CD14-positive monocyte (primary cell): ENCODE data around the gene KSR1. TPM values are rescaled to one million over a fixed set of nuclear protein-coding genes. Genes with fewer than 3 reads are reported as not detected.

Experiments used
- DNase-seq, 3 donors: peaks; one replicate each; pipeline ENCODE4 v3.0.0-alpha.2; 2011 to 2022
- H2AFZ ChIP-seq: 2 replicates; pipeline ENCODE4 v1.6.0; 2012; ENCODE audit warnings: mild to moderate bottlenecking, low read depth, low read length, inconsistent platforms; ENCODE audit not compliant: insufficient read depth, poor library complexity, severe bottlenecking
- H3K27ac ChIP-seq, 2 donors: 1 replicate in 1 of 2; 2 replicates in 1 of 2; pipeline ENCODE4 v1.5.1; 2012 to 2013; ENCODE audit warnings: low read length in 2 of 2, control low read depth in 1 of 2, inconsistent platforms in 1 of 2, low read depth in 1 of 2, mild to moderate bottlenecking in 1 of 2
- H3K27me3 ChIP-seq, 2 donors: one replicate each; pipeline versions ENCODE4 v1.6.0 to v1.6.1; 2011 to 2013; ENCODE audit warnings: low read length in 2 of 2; ENCODE audit not compliant: control insufficient read depth in 2 of 2, insufficient read depth in 2 of 2
- H3K36me3 ChIP-seq, 2 donors: replicated peaks in 1 of 2; 1 replicate in 1 of 2; 2 replicates in 1 of 2; pipeline versions ENCODE4 v1.5.1 to v1.6.1; 2012 to 2013; ENCODE audit warnings: low read length in 2 of 2, control low read depth in 1 of 2, inconsistent platforms in 1 of 2, mild to moderate bottlenecking in 1 of 2; ENCODE audit not compliant: insufficient read depth in 2 of 2, control insufficient read depth in 1 of 2
- H3K4me1 ChIP-seq, 2 donors: 1 replicate in 1 of 2; 2 replicates in 1 of 2; pipeline versions ENCODE4 v1.5.1 to v1.6.1; 2012 to 2013; ENCODE audit warnings: low read length in 2 of 2, control low read depth in 1 of 2, inconsistent platforms in 1 of 2, mild to moderate bottlenecking in 1 of 2, moderate library complexity in 1 of 2; ENCODE audit not compliant: insufficient read depth in 2 of 2, control insufficient read depth in 1 of 2
- H3K4me2 ChIP-seq: replicated peaks from 2 replicates; pipeline ENCODE3; 2012; ENCODE audit warnings: low read length, moderate library complexity, mild to moderate bottlenecking; ENCODE audit not compliant: poor library complexity, severe bottlenecking; ENCODE audit errors: extremely low read depth
- H3K4me3 ChIP-seq, 3 experiments: fragments of 200-600 bp in 1 of 3; sonication (generic) in 1 of 3; replicated peaks in 1 of 3; 1 replicate in 2 of 3; 2 replicates in 1 of 3; pipeline ENCODE4 v1.5.1; 2011 to 2013; ENCODE audit warnings: low read length in 3 of 3, mild to moderate bottlenecking in 3 of 3, control low read depth in 2 of 3, low read depth in 2 of 3, inconsistent platforms in 1 of 3, moderate library complexity in 1 of 3
- H3K79me2 ChIP-seq: 2 replicates; pipeline ENCODE4 v1.6.0; 2012; ENCODE audit warnings: mild to moderate bottlenecking, control low read depth, inconsistent platforms, low read length, moderate library complexity; ENCODE audit not compliant: insufficient read depth
- H3K9ac ChIP-seq: 2 replicates; pipeline ENCODE4 v1.6.0; 2017; ENCODE audit warnings: low read length, mild to moderate bottlenecking; ENCODE audit not compliant: insufficient read depth, poor library complexity, severe bottlenecking
- H3K9me3 ChIP-seq, 2 donors: replicated peaks in 1 of 2; 1 replicate in 1 of 2; 2 replicates in 1 of 2; pipeline versions ENCODE4 v1.5.1 to v1.6.1; 2012 to 2013; ENCODE audit warnings: low read length in 2 of 2, control low read depth in 1 of 2; ENCODE audit not compliant: control insufficient read depth in 1 of 2, insufficient read depth in 1 of 2
- H4K20me1 ChIP-seq: 2 replicates; pipeline ENCODE4 v1.6.0; 2012; ENCODE audit warnings: mild to moderate bottlenecking, low read length, control low read depth, moderate library complexity; ENCODE audit not compliant: insufficient read depth
- H3K27ac Mint-ChIP-seq, 7 donors: one replicate each; pipeline ENCODE4 v1.8.0; 2020; ENCODE audit warnings: mild to moderate bottlenecking in 7 of 7, mixed read lengths in 7 of 7, moderate library complexity in 6 of 7, inconsistent platforms in 2 of 7
- H3K27me3 Mint-ChIP-seq, 3 donors: one replicate each; pipeline ENCODE4 v1.8.0; 2021 to 2022; ENCODE audit warnings: low read depth in 3 of 3, mild to moderate bottlenecking in 3 of 3, mixed read lengths in 3 of 3, moderate library complexity in 3 of 3, inconsistent platforms in 1 of 3
- H3K36me3 Mint-ChIP-seq, 2 donors: one replicate each; pipeline ENCODE4 v1.8.0; 2020; ENCODE audit warnings: mixed read lengths in 2 of 2, inconsistent platforms in 1 of 2, mild to moderate bottlenecking in 1 of 2
- H3K4me1 Mint-ChIP-seq: one replicate; pipeline ENCODE4 v1.8.0; 2020; ENCODE audit warnings: mild to moderate bottlenecking, mixed read lengths
- H3K4me3 Mint-ChIP-seq, 2 donors: one replicate each; pipeline ENCODE4 v1.8.0; 2020; ENCODE audit warnings: mild to moderate bottlenecking in 2 of 2, mixed read lengths in 2 of 2, moderate library complexity in 1 of 2
- H3K9me3 Mint-ChIP-seq, 7 donors: one replicate each; pipeline ENCODE4 v1.8.0; 2020 to 2022; ENCODE audit warnings: mixed read lengths in 7 of 7, mild to moderate bottlenecking in 6 of 7, moderate library complexity in 6 of 7, inconsistent platforms in 2 of 7
- WGBS: methylation state at CpG from one replicate; pipeline ENCODE4 v1.1.5; 2013; ENCODE audit warnings: missing lambda C conversion rate; ENCODE audit not compliant: insufficient coverage; 5-methylcytosine and 5-hydroxymethylcytosine counted together
- intact Hi-C, 2 donors: fragments of 100-400 bp; cut with micrococcal nuclease; formaldehyde crosslinking; loops; one replicate each; pipeline versions ENCODE4 v1.15.0 to v1.15.1; 2023
- polyA plus RNA-seq, 3 donors: library from polyadenylated mRNA; depleted of rRNA in 1 of 3; unstranded in 2 of 3; stranded (reverse) in 1 of 3; fragments of 300-500 nt in 2 of 3; fragments of >200 nt in 1 of 3; fragmentation: Illumina TruSeq in 2 of 3; gene quantifications; 1 replicate in 2 of 3; 2 replicates in 1 of 3; pipeline ENCODE4 v1.2.3, GENCODE V29; 2012 to 2021
- TF ChIP-seq, protein P1 (sequence below): fragments of 200-600 bp; IDR thresholded peaks from one replicate; pipeline ENCODE4 v1.8.0; 2022; ENCODE audit warnings: antibody characterized with exemption, mild to moderate bottlenecking

Gene KSR1
- polyA plus RNA-seq, 3 donors: 1.2 to 111 (median 4.2) TPM

DNA sequence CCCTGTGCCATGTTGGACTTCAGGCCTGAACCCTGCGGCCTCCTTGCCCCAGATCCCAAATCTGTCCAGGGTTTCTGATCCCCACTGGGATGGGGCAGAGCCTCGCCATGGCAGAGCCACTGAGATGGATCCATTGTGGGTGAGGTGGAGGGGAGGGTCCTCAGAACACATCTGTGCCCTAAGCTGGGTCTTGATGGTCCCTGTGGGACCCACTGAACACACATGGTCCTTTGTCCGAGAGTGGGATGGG, 38.0 kb upstream of the KSR1 start:
- WGBS: 94% methylated on average over 2 of the region's 3 CpGs
- no peak overlapping the region for H3K4me3 ChIP-seq
- peaks cover 0 to 2% (median 0%) of the 10 kb centered on the region in 3 donors for H3K27me3 Mint-ChIP-seq
- intact Hi-C loops: no loop called here
- H3K36me3 ChIP-seq: no peaks in the 10 kb centered on the region
- H3K4me1 Mint-ChIP-seq: peaks cover 3% of the 10 kb centered on the region
- no peak for DNase-seq
- peaks cover 26 to 35% of the 10 kb centered on the region in 2 donors for H3K4me1 ChIP-seq
- H3K27ac Mint-ChIP-seq: no peak overlapping the region
- H3K27ac ChIP-seq: no peak overlapping the region
- H3K9ac ChIP-seq: no peak overlapping the region
- H2AFZ ChIP-seq: no peak overlapping the region
- peaks cover 0 to 3% (median 0%) of the 10 kb centered on the region in 7 donors for H3K9me3 Mint-ChIP-seq
- H3K27me3 ChIP-seq: no peaks in the 10 kb centered on the region
- H3K9me3 ChIP-seq: no peaks in the 10 kb centered on the region
- no peaks in the 10 kb centered on the region for H3K36me3 Mint-ChIP-seq
- H3K4me2 ChIP-seq: no peak overlapping the region
- H4K20me1 ChIP-seq: no peaks in the 10 kb centered on the region
- no peaks in the 10 kb centered on the region for H3K79me2 ChIP-seq
- H3K4me3 Mint-ChIP-seq: no peak overlapping the region
- TF ChIP-seq, protein P1, sequence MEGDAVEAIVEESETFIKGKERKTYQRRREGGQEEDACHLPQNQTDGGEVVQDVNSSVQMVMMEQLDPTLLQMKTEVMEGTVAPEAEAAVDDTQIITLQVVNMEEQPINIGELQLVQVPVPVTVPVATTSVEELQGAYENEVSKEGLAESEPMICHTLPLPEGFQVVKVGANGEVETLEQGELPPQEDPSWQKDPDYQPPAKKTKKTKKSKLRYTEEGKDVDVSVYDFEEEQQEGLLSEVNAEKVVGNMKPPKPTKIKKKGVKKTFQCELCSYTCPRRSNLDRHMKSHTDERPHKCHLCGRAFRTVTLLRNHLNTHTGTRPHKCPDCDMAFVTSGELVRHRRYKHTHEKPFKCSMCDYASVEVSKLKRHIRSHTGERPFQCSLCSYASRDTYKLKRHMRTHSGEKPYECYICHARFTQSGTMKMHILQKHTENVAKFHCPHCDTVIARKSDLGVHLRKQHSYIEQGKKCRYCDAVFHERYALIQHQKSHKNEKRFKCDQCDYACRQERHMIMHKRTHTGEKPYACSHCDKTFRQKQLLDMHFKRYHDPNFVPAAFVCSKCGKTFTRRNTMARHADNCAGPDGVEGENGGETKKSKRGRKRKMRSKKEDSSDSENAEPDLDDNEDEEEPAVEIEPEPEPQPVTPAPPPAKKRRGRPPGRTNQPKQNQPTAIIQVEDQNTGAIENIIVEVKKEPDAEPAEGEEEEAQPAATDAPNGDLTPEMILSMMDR: no peak

- no peak overlapping the region for H3K4me3 Mint-ChIP-seq
- H3K27me3 ChIP-seq: no peaks in the 10 kb centered on the region
Observed at GRCh38 chr17:27419156-27419555, 37.1 kb upstream of the KSR1 start.

More at GRCh38 chr17:27419156-27419555, 37.1 kb upstream of the KSR1 start:
- H3K4me3 ChIP-seq: no peak overlapping the region
- H3K9me3 ChIP-seq: no peaks in the 10 kb centered on the region
- intact Hi-C loops: no loop called here
- H3K4me2 ChIP-seq: no peak overlapping the region
- Mint-ChIP-seq H3K9me3 (peaks cover 0 to 3% (median 0%) of the 10 kb centered on the region in 7 donors), H3K27me3 (peaks cover 0 to 2% (median 0%) of the 10 kb centered on the region in 3 donors), H3K27ac (no peak overlapping the region), H3K4me1 (peaks cover 3% of the 10 kb centered on the region), H3K36me3 (no peaks in the 10 kb centered on the region)
- H3K27ac ChIP-seq: no peak overlapping the region
- no peak overlapping the region for H2AFZ ChIP-seq
- peaks cover 18 to 26% of the 10 kb centered on the region in 2 donors for H3K4me1 ChIP-seq
- no peak overlapping the region for H3K9ac ChIP-seq
- H3K36me3 ChIP-seq: no peaks in the 10 kb centered on the region
- DNase-seq: no peak
- WGBS: 94% methylated on average over 4 of the region's 4 CpGs
- H4K20me1 ChIP-seq: no peaks in the 10 kb centered on the region
- H3K79me2 ChIP-seq: no peaks in the 10 kb centered on the region
- TF ChIP-seq, protein P1: no peak
